H1 (cell line): ENCODE results near the gene KCNH5. TPM values are rescaled to one million over a fixed set of nuclear protein-coding genes. Genes with fewer than 3 reads are reported as not detected.

ENCODE experiments used
- KDM1A ChIP-seq: fragments of 200-600, 300-600 bp; sonication (generic); IDR thresholded peaks from 2 replicates; pipeline ENCODE4 v1.7.1; 2016; ENCODE audit warnings: mild to moderate bottlenecking, low read length, borderline replicate concordance
- KDM5A ChIP-seq: fragments of 200-600 bp; IDR thresholded peaks from 2 replicates; pipeline ENCODE4 v1.7.1; 2012; ENCODE audit warnings: mild to moderate bottlenecking, low read length, inconsistent platforms, mixed read lengths
- NANOG ChIP-seq: IDR thresholded peaks from 2 replicates; pipeline ENCODE4 v1.6.1; 2011; ENCODE audit warnings: low read length, low read depth, mild to moderate bottlenecking, inconsistent platforms; ENCODE audit not compliant: insufficient read depth, poor library complexity, severe bottlenecking
- POU5F1 ChIP-seq: IDR thresholded peaks from 2 replicates; pipeline ENCODE4 v1.6.1; 2011; ENCODE audit warnings: low read depth, mild to moderate bottlenecking, low read length, moderate library complexity
- SUZ12 ChIP-seq: fragments of 200-600 bp; sonication (generic); IDR thresholded peaks from 2 replicates; pipeline ENCODE4 v1.6.1; 2012; ENCODE audit warnings: mild to moderate bottlenecking, inconsistent platforms, low read length, moderate library complexity, mixed read lengths
- TAF1 ChIP-seq: IDR thresholded peaks from 2 replicates; pipeline ENCODE4 v1.6.1; 2011; ENCODE audit warnings: mild to moderate bottlenecking, low read depth, low read length
- polyA plus RNA-seq, 7 experiments: library from polyadenylated mRNA; depleted of rRNA in 3 of 7; stranded (reverse) in 5 of 7; unstranded in 2 of 7; fragments of >200 nt in 5 of 7; fragments of 200-250 nt in 2 of 7; gene quantifications; 1 replicate in 5 of 7; 2 replicates in 1 of 7; 4 replicates in 1 of 7; pipeline versions ENCODE4 v1.2.1 to v1.2.3, GENCODE V29; 2011 to 2013; ENCODE audit warnings: missing spikeins in 2 of 7, mixed read lengths in 2 of 7
- total RNA-seq: library from RNA; stranded (reverse); fragmentation: NEBNext Ultra II Directional; extraction: Animal tissue kit (Norgen Biotek cat#: 25700); gene quantifications from 2 replicates; pipeline ENCODE4 v1.2.1, GENCODE V29; 2021
- TF ChIP-seq, protein P1 (sequence below): fragments of 300-600 bp; sonication (generic); IDR thresholded peaks from 2 replicates; pipeline ENCODE4 v1.7.1; 2012; ENCODE audit warnings: low read length, moderate library complexity, mild to moderate bottlenecking, inconsistent platforms; ENCODE audit not compliant: insufficient replicate concordance

KCNH5 gene
- total and polyA plus RNA-seq, 2 of the 8 experiments (the other 6 are each of a cell fraction or from before 2014, with no cell fraction given) = 0.24 to 0.50 TPM

DNA sequence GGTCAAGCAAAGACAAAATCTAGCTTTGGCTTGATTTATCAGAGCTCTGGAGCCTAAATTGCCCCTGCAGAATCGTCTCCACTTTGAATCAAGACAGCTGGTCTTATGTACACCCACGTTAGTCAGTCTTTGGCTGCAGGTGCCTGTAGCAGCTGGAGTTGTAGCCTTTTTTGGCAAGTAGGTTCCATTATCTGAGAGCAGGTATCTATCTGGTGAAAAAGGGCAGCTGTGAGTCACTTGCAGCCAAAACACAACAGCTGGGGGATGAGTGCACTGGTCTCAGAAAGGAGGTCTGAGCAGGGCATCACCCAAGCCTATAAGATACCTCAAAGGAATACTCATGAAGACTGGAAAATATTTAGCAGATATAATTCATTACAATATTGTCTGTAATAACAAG lies 43.6 kb upstream of the KCNH5 start (continued):
- TF ChIP-seq, protein P1, sequence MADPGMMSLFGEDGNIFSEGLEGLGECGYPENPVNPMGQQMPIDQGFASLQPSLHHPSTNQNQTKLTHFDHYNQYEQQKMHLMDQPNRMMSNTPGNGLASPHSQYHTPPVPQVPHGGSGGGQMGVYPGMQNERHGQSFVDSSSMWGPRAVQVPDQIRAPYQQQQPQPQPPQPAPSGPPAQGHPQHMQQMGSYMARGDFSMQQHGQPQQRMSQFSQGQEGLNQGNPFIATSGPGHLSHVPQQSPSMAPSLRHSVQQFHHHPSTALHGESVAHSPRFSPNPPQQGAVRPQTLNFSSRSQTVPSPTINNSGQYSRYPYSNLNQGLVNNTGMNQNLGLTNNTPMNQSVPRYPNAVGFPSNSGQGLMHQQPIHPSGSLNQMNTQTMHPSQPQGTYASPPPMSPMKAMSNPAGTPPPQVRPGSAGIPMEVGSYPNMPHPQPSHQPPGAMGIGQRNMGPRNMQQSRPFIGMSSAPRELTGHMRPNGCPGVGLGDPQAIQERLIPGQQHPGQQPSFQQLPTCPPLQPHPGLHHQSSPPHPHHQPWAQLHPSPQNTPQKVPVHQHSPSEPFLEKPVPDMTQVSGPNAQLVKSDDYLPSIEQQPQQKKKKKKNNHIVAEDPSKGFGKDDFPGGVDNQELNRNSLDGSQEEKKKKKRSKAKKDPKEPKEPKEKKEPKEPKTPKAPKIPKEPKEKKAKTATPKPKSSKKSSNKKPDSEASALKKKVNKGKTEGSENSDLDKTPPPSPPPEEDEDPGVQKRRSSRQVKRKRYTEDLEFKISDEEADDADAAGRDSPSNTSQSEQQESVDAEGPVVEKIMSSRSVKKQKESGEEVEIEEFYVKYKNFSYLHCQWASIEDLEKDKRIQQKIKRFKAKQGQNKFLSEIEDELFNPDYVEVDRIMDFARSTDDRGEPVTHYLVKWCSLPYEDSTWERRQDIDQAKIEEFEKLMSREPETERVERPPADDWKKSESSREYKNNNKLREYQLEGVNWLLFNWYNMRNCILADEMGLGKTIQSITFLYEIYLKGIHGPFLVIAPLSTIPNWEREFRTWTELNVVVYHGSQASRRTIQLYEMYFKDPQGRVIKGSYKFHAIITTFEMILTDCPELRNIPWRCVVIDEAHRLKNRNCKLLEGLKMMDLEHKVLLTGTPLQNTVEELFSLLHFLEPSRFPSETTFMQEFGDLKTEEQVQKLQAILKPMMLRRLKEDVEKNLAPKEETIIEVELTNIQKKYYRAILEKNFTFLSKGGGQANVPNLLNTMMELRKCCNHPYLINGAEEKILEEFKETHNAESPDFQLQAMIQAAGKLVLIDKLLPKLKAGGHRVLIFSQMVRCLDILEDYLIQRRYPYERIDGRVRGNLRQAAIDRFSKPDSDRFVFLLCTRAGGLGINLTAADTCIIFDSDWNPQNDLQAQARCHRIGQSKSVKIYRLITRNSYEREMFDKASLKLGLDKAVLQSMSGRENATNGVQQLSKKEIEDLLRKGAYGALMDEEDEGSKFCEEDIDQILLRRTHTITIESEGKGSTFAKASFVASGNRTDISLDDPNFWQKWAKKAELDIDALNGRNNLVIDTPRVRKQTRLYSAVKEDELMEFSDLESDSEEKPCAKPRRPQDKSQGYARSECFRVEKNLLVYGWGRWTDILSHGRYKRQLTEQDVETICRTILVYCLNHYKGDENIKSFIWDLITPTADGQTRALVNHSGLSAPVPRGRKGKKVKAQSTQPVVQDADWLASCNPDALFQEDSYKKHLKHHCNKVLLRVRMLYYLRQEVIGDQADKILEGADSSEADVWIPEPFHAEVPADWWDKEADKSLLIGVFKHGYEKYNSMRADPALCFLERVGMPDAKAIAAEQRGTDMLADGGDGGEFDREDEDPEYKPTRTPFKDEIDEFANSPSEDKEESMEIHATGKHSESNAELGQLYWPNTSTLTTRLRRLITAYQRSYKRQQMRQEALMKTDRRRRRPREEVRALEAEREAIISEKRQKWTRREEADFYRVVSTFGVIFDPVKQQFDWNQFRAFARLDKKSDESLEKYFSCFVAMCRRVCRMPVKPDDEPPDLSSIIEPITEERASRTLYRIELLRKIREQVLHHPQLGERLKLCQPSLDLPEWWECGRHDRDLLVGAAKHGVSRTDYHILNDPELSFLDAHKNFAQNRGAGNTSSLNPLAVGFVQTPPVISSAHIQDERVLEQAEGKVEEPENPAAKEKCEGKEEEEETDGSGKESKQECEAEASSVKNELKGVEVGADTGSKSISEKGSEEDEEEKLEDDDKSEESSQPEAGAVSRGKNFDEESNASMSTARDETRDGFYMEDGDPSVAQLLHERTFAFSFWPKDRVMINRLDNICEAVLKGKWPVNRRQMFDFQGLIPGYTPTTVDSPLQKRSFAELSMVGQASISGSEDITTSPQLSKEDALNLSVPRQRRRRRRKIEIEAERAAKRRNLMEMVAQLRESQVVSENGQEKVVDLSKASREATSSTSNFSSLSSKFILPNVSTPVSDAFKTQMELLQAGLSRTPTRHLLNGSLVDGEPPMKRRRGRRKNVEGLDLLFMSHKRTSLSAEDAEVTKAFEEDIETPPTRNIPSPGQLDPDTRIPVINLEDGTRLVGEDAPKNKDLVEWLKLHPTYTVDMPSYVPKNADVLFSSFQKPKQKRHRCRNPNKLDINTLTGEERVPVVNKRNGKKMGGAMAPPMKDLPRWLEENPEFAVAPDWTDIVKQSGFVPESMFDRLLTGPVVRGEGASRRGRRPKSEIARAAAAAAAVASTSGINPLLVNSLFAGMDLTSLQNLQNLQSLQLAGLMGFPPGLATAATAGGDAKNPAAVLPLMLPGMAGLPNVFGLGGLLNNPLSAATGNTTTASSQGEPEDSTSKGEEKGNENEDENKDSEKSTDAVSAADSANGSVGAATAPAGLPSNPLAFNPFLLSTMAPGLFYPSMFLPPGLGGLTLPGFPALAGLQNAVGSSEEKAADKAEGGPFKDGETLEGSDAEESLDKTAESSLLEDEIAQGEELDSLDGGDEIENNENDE = no peak
- TF ChIP-seq KDM1A (no peak), POU5F1 (no peak), SUZ12 (no peak), KDM5A (no peak), NANOG (no peak), TAF1 (no peak)
- TF ChIP-seq, all 59 proteins: peak for 0
